Prostate gland (tissue), 2 donors: ENCODE measurements around the gene RALA. TPM values are rescaled to one million over a fixed set of nuclear protein-coding genes. Genes with fewer than 3 reads are reported as not detected.

Experiments used
- DNase-seq: peaks from one replicate; pipeline ENCODE4 v3.0.0-alpha.2; 2019; ENCODE audit warnings: low spot score
- H3K27ac ChIP-seq, 2 donors: fragments of 200-600 bp; sonication (generic); 2 replicates each; pipeline ENCODE4 v1.5.1; 2017 to 2019
- H3K27me3 ChIP-seq: fragments of 200-600 bp; sonication (generic); replicated peaks from 2 replicates; pipeline ENCODE4 v1.5.1; 2019; ENCODE audit not compliant: insufficient read depth
- H3K36me3 ChIP-seq, 2 donors: fragments of 200-600 bp; sonication (generic); 1 replicate in 1 of 2; 2 replicates in 1 of 2; pipeline versions ENCODE4 v1.5.1 to v1.8.1; 2017 to 2019
- H3K4me1 ChIP-seq: fragments of 200-600 bp; sonication (generic); replicated peaks from 2 replicates; pipeline ENCODE4 v1.5.1; 2019
- H3K4me3 ChIP-seq, 2 donors: fragments of 200-600 bp; sonication (generic); 2 replicates each; pipeline ENCODE4 v1.5.1; 2017 to 2019
- H3K9me3 ChIP-seq: fragments of 200-600 bp; sonication (generic); 2 replicates; pipeline ENCODE4 v1.5.1; 2017
- CTCF ChIP-seq, 4 experiments: fragments of 200-600 bp in 2 of 4; fragments of 450-650 bp in 2 of 4; sonication (generic) in 2 of 4; IDR thresholded peaks; 1 replicate in 3 of 4; 2 replicates in 1 of 4; pipeline ENCODE4 v1.5.1; 2016 to 2019; ENCODE audit warnings: antibody characterized with exemption in 4 of 4, mild to moderate bottlenecking in 2 of 4, moderate library complexity in 2 of 4
- POLR2A ChIP-seq: fragments of 450-650 bp; IDR thresholded peaks from one replicate; pipeline ENCODE4 v1.6.1; 2016; ENCODE audit warnings: antibody characterized with exemption, mild to moderate bottlenecking
- POLR2AphosphoS5 ChIP-seq: sonication (generic); formaldehyde crosslinking; IDR thresholded peaks from one replicate; pipeline ENCODE4 v1.6.1; 2017; ENCODE audit warnings: antibody characterized with exemption
- WGBS: methylation state at CpG from one replicate; pipeline ENCODE4 v1.1.5; 2018; 5-methylcytosine and 5-hydroxymethylcytosine counted together
- intact Hi-C: fragments of 100-400 bp; cut with DNase I; formaldehyde crosslinking; loops from one replicate; pipeline ENCODE4 v1.14.2; 2022
- total RNA-seq, 2 donors: library from RNA; depleted of rRNA; stranded (reverse); fragments of >200 nt; gene quantifications; one replicate each; pipeline ENCODE4 v1.1.0, GENCODE V29; 2016

Gene RALA
- total RNA-seq, 2 donors from 2014 or later, result 11.9 to 14.7 TPM

GRCh38 chr7:39659356-39660013 lies 36.1 kb downstream of the RALA start:
- no peaks in the 10 kb centered on the region for H3K9me3 ChIP-seq
- intact Hi-C loops, result no loop called here
- 79% methylated on average over 5 of the region's 5 CpGs for WGBS
- H3K27ac ChIP-seq, result no peak overlapping the region
- H3K4me1 ChIP-seq, result no peaks in the 10 kb centered on the region
- H3K36me3 ChIP-seq, result no peaks in the 10 kb centered on the region
- no peaks in the 10 kb centered on the region for H3K27me3 ChIP-seq
- no peak for DNase-seq
- TF ChIP-seq POLR2A, result no peak
- H3K4me3 ChIP-seq, result no peak overlapping the region

- H3K4me3 ChIP-seq, result no peak overlapping the region
- intact Hi-C loops, result no loop called here
- no peaks in the 10 kb centered on the region for H3K27me3 ChIP-seq
- no peaks in the 10 kb centered on the region for H3K9me3 ChIP-seq
- TF ChIP-seq POLR2A (no peak), POLR2AphosphoS5 (no peak), CTCF (IDR thresholded peaks at IDR 0.05) (no peak)
- H3K36me3 ChIP-seq, result no peaks in the 10 kb centered on the region
- H3K4me1 ChIP-seq, result no peaks in the 10 kb centered on the region
- H3K27ac ChIP-seq, result no peak overlapping the region
- WGBS, result 98% methylated on average over 6 of the region's 6 CpGs
- no peak for DNase-seq
Measured at GRCh38 chr7:39661960-39662359, 38.6 kb downstream of the RALA start.

GRCh38 chr7:39663263-39663662 lies 39.9 kb downstream of the RALA start:
- DNase-seq, result no peak
- peak; percentile 63 for TF ChIP-seq POLR2AphosphoS5
- no peak for TF ChIP-seq POLR2A
- Histone ChIP-seq H3K4me3 (no peak overlapping the region), H3K27me3 (no peaks in the 10 kb centered on the region), H3K36me3 (no peaks in the 10 kb centered on the region), H3K27ac (no peak overlapping the region), H3K9me3 (no peaks in the 10 kb centered on the region), H3K4me1 (no peaks in the 10 kb centered on the region)
- intact Hi-C loops, result no loop called here

GRCh38 chr7:39664057-39664456 lies 40.7 kb downstream of the RALA start:
- H3K4me3 ChIP-seq, result no peak overlapping the region
- intact Hi-C loops, result no loop called here
- H3K36me3 ChIP-seq, result no peaks in the 10 kb centered on the region
- WGBS, result 68% methylated on average over 1 of the region's 1 CpG
- TF ChIP-seq POLR2A (no peak), CTCF (IDR thresholded peaks at IDR 0.05) (no peak), POLR2AphosphoS5 (no peak)
- no peaks in the 10 kb centered on the region for H3K9me3 ChIP-seq
- H3K4me1 ChIP-seq, result no peaks in the 10 kb centered on the region
- no peak overlapping the region for H3K27ac ChIP-seq
- no peak for DNase-seq
- no peaks in the 10 kb centered on the region for H3K27me3 ChIP-seq

- H3K36me3 ChIP-seq, result no peaks in the 10 kb centered on the region
- H3K27ac ChIP-seq, result no peak overlapping the region
- 67% methylated on average over 3 of the region's 3 CpGs for WGBS
- no peak overlapping the region for H3K4me3 ChIP-seq
- TF ChIP-seq POLR2A, result no peak
- no peak for DNase-seq
- no peaks in the 10 kb centered on the region for H3K27me3 ChIP-seq
- no peaks in the 10 kb centered on the region for H3K9me3 ChIP-seq
- intact Hi-C loops, result no loop called here
- H3K4me1 ChIP-seq, result no peaks in the 10 kb centered on the region
Measured at GRCh38 chr7:39664585-39664984, 41.2 kb downstream of the RALA start.

- Histone ChIP-seq H3K27me3 (no peaks in the 10 kb centered on the region), H3K36me3 (no peaks in the 10 kb centered on the region), H3K4me1 (no peaks in the 10 kb centered on the region), H3K9me3 (no peaks in the 10 kb centered on the region), H3K27ac (no peak overlapping the region), H3K4me3 (no peak overlapping the region)
- 82% methylated on average over 2 of the region's 2 CpGs for WGBS
- TF ChIP-seq POLR2A, result no peak
- no peak for TF ChIP-seq CTCF (IDR thresholded peaks at IDR 0.05)
- TF ChIP-seq POLR2AphosphoS5, result no peak
- DNase-seq, result no peak
- intact Hi-C loops, result no loop called here
Measured at GRCh38 chr7:39666562-39666961, 43.2 kb downstream of the RALA start.
